ENCODE measurements around the gene GSS.
"Not testable (repeated sequence)": the region's sequence is repeated elsewhere in the genome, so short reads cannot be mapped to it uniquely, and the experiment has no call there.

The GSS gene

GRCh38 chr20:34881689-34882088 is 73.9 kb downstream of the GSS start:
- TF ChIP-seq, protein P1, sequence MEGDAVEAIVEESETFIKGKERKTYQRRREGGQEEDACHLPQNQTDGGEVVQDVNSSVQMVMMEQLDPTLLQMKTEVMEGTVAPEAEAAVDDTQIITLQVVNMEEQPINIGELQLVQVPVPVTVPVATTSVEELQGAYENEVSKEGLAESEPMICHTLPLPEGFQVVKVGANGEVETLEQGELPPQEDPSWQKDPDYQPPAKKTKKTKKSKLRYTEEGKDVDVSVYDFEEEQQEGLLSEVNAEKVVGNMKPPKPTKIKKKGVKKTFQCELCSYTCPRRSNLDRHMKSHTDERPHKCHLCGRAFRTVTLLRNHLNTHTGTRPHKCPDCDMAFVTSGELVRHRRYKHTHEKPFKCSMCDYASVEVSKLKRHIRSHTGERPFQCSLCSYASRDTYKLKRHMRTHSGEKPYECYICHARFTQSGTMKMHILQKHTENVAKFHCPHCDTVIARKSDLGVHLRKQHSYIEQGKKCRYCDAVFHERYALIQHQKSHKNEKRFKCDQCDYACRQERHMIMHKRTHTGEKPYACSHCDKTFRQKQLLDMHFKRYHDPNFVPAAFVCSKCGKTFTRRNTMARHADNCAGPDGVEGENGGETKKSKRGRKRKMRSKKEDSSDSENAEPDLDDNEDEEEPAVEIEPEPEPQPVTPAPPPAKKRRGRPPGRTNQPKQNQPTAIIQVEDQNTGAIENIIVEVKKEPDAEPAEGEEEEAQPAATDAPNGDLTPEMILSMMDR (IDR thresholded peaks at IDR 0.05; ENCODE audit: low read depth, low read length) = no peak
- Histone ChIP-seq H3K27ac (no peak overlapping the region), H3K9me3 (ENCODE audit: severe bottlenecking) (no peaks in the 10 kb centered on the region), H3K27me3 (ENCODE audit: insufficient read depth, low read depth, severe bottlenecking) (no peaks in the 10 kb centered on the region), H3K36me3 (no peaks in the 10 kb centered on the region), H3K4me3 (ENCODE audit: low read depth, low read length) (no peak overlapping the region)
- DNase-seq = no peak

GRCh38 chr20:34880971-34881370 is 74.6 kb downstream of the GSS start:
- H3K27ac ChIP-seq; H3K4me3 ChIP-seq (ENCODE audit: low read depth, low read length); H3K36me3 ChIP-seq; H3K9me3 ChIP-seq (ENCODE audit: severe bottlenecking); DNase-seq; H3K27me3 ChIP-seq (ENCODE audit: insufficient read depth, low read depth, severe bottlenecking): not testable (repeated sequence)

DNA sequence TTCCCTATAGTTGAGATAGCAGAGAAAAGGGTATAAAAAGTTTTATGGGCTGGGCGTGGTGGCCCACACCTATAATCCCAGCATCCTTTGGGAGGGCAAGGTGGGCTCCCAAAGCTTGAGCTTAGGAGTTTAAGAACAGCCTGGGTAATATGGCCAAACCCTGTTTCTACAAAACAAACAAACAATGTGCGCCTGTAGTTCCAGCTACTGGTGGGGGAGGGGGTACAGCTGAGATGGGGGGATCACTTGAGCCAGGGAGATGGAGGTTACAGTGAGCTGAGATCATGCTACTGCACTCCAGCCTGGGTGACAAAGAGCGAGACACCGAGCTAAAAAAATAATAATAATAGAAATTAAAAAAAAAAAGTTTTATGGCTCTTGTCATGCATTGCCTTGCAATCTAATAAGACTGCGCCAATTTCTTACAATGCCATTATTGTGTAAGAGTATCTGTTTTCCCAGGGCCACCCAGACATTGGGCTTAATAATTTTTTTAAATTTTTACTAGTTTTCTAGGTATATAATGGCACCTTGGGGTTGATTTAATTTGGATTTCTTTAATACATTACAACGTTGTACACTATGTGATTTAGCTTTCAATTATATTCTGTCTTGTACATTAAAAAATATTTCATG is 75.3 kb downstream of the GSS start:
- no peak overlapping the region for H3K4me3 ChIP-seq (ENCODE audit: low read depth, low read length)
- H3K27ac ChIP-seq = no peak overlapping the region
- H3K36me3 ChIP-seq = no peaks in the 10 kb centered on the region
- TF ChIP-seq, protein P1 (IDR thresholded peaks at IDR 0.05; ENCODE audit: low read depth, low read length) = no peak
- DNase-seq = no peak
- H3K27me3 ChIP-seq (ENCODE audit: insufficient read depth, low read depth, severe bottlenecking) = no peaks in the 10 kb centered on the region
- no peaks in the 10 kb centered on the region for H3K9me3 ChIP-seq (ENCODE audit: severe bottlenecking)

Measured in WERI-Rb-1 (cell line).